ENCODE measurements around the gene OR6A2.

OR6A2 gene

DNA sequence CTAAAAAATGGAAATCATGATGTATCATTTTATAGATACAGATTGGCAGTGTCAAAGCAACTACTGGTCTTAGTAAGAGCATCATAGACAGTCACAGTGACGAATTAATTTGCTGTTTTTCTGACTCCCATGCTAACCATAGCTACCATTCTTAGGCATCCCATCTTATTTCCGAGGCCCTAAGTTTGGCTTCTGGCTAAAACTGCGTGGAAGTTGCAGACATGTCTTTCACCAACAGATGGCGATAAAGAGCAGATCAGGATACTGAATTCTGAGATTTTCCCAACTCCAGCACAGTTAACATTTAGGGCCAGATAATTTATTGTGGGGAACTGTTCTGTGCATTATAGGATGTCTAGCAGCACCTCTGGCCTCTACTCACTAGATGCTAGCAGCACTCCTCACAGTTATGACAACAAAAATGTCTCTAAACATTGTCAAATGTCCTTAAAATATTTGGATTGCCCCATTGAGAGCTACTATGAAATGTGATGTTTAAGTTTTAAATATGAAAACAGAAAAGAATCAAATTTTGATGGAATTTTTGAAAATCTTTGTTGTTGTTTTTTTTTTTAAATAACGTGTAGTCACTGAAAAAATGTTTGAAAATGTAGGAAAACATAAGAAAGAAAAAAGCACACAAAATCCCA lies 44.1 kb downstream of the OR6A2 start:
- peak in 4 of 6 experiments; percentile 11 to 51 (median 30) for DNase-seq

- DNase-seq = no peak
These were observed 52.3 kb downstream of the OR6A2 start for GRCh38 chr11:6747097-6747668.

DNA sequence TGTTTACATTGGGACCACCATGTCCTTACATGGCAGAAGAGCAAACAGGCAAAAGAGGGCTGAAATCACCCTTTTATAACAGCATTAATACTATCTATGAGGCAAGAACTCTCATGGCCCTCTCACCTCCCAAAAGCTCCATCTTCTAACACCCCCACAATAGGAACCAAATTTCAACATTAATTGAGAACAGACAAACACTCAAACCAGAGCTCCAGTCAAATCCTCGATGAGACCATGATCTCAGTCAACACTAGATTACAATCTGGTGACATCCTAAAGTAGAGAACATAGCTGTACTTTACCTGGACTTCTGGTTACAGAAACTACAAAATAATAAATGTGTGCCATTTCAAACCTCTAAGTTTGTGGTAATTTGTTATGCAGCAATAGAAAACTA lies 52.9 kb downstream of the OR6A2 start:
- DNase-seq = peak in 1 of 6 experiments; percentile 45

DNA sequence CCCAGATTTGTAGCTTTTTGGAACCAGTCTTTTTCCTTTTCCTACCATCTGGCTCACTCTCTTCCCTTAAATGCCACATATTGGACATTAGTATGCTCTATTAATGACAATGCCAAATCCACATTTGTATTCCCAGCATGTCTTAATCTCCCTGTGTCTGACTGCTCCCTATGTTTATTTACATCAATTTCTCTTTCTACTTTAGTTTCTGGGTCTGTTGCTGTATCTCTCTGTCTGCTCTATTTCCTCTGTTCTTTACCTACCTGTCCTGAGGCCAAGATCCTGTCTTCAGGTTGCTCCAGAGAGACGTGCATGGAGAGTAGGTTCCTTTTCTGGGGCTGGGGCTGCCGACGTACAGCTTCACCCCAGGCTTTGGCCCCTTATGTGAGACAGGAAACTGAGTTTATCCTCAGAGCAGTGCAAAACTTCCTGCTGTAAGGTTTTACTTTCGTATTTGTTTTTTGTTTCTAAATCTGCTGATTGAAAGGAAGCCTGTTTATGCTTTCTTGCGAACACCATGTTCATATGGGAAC lies 53.3 kb downstream of the OR6A2 start:
- peak in 5 of 6 experiments; percentile 6 to 65 (median 60) for DNase-seq

DNA sequence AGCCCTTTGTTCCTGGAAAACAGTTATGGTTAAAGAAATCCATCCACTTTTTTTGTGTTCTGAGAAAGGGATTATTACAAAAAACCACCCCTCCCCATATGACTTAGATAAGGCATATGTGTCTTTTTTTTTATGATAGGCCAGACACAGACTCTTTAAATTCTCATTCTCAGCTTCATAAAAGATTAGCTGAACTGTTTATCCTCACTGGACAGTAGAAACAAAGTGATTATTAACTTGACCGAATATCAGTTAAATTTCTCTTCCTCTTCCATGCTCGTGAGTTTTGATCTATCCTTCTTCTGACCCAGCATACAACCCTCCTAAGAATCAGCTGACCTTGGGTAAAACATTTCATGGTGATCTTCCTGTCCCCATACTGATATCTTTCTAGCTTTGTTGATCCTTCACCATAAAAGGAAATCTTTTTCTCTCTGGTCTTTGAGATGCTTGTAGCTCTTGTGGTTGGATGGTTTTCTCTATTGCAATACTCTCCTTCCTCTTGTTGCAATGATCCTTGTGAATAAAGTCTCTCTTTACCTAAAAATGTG lies 53.9 kb downstream of the OR6A2 start:
- DNase-seq = peak in 2 of 6 experiments; percentile 9 to 15

- no peak for DNase-seq
These were observed 54.5 kb downstream of the OR6A2 start for GRCh38 chr11:6745018-6745417.

GRCh38 chr11:6742260-6742659 lies 57.2 kb downstream of the OR6A2 start:
- DNase-seq = no peak
